HG03558 (cell line): ENCODE results near the gene ATP2A2.

Experiments
- ATAC-seq: cut with Tn5 transposase; IDR thresholded peaks from one replicate; pipeline ENCODE4 v1.9.1; 2021; ENCODE audit warnings: moderate number of reproducible peaks; ENCODE audit not compliant: unreplicated experiment; ENCODE audit errors: extremely low read depth

ATP2A2 gene

DNA sequence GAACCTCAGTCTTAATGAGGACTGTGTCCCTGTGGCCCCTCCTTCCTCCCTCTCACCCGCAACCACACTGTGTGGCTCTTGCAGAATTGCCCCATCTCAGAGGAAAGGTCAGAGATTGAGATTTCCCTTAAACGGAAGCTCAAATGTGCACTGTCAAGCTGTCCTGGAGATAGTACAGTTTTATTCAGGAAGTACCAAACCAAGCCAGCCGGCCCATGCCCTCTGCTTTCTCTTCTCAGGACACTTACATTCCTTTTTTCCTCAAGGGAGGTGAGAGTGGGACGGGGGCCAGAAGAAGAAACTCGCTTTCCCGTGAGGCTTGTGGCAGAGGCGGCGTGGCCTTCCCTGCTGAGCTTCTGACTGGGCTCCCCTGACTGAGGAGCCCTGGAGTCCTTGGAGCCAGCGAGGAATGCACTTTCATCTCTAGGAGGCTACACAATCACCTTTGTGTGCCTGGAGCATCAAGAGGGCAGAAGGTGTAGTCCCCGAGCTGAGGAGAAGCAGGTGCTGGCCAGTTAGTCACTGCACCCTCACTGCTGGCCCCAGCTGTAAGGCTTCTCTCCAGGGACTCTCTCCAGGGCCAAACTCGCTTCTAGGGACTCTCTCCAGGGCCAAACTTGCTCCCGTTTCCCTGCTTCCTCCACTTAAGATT, 24.1 kb upstream of the ATP2A2 start:
- no peak for ATAC-seq

DNA sequence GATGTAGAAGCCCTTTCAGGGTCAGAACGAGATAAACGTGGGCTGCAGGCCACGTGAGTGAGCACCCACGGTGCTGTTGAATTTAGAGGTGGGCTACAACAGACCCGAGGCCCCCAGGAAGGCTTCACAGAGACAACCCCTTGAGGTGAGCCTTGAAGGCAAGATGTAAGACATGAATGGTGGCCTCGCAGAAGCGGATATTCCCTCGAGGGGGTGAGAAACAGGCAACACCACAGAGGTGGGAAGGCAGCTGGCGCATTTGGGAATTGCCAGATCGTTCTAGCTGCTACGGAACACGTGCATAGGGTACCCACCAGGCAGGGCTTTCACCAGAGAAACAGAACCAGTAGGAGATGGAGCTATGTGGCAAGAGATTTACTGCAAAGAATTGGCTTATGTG, 22.6 kb upstream of the ATP2A2 start:
- no peak for ATAC-seq

DNA sequence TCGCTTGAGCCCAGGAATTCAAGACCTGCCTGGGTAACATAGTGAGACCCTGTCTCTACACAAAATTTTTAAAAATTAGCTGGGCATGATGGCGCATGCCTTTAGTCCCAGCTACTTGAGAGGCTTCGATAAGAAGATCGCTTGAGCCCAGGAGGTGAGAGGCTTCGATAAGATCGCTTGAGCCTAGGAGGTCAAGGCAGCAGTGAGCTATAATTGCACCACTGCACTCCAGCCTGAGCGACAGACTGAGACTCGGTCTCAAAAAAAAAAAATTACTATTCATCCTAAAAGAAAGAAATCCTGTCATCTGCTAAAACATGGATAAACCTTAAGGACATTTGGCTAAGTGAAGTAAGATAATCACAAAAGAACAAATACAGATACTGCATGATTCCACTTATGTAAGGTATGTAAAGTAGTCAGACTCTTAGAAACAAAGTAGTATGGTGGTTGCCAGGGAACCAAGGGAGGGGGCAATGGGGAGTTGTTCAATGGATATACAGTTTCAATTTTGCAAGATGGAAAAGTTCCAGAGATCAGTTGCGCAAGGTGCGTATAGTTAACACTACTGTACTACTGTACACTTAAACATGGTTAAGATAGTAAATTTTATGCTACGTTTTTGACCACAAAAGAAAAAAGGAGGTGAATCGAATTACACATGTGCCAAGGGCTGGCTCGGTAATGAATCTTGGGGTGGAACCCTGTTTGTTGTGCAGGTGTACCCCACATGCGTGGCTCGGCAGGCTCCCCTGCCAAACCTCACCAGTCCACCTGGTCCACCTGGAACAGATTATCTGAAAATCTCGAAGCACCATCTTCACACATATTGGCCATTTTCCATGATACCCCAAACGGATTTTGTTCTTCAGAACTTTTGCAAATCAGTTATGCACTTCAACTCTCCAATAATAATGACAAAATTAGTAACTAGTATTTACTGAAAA, 18.3 kb upstream of the ATP2A2 start:
- no peak for ATAC-seq

DNA sequence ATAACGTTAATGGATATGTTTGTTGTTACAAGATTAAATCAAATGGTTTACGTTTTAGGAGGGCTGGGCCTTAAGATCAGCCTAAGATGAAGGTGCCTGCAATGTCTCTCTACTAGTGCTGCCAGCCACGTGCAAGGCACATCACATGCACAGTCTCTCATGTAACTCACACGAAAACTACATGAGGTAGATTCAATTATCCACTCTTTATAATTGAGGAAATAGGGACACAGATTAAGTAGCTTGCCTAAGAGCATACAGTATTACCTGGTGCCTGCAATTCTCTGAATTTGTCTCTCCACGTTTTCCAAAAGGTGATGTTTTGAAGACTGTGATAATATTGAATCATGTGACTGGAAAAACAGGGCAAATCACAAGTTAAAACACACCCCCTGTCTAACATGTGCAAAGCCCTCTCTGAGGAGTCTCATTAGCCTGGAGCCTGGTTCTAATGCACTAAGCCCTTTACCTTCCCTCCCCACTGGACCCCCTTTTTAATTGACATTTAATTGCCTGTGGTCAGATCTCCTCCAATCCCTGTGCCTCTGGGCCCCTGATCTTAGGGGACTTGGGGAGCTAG, 14.6 kb upstream of the ATP2A2 start:
- ATAC-seq, result no peak

DNA sequence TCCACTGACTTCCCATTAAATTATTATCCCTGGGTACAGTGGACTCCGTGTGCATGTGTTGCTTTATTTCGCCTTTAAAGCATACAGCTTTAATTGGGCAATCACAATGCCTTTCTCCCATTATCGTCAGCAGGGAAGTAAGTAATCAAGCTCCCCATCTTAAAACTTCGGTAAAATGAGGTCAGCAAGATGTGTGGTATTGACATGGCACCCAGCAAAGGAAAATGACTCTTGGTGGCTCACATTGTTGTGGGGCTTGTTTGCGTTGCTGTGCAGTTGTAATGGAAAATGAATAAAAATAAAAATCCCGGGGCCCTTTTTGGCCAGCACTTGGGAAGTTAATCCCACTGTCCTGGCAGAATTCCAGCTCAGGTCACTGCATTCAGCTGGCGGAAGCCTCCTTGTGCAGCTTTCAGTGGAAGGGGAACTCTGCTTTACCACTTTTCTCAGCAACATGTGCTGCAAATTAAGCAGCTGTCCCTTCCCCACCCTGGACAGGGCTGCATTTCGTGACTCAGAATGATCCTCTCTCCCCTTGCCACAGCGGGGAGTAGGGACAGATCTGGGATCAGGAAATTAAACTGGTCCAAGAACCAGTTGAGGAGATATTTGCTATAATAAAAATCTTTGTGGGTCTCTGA, 13.9 kb upstream of the ATP2A2 start:
- no peak for ATAC-seq

DNA sequence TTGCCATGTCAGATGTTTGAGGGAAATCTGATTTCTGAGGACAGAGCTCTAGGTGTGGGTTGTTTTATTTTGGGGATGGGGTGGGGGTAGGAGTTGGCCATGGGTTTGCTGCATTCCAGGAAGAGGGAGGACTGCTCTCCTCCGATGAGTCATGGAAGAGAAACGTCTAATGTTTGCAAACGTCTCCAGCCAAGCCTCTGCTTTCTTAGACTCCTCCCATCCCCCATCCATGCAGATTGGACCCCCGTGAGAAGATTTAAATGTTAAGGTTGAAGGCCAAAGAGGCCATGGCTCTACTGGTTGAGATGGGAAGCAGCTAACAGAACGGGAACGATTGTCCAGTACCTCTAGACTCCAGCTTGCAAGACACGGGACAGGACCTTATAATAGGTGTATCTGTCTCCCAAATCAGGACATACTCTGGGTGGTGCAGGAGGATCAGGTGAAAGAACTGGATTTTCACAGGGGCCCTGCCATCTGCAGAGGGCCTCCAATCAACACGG, 11.4 kb upstream of the ATP2A2 start:
- ATAC-seq, result no peak

DNA sequence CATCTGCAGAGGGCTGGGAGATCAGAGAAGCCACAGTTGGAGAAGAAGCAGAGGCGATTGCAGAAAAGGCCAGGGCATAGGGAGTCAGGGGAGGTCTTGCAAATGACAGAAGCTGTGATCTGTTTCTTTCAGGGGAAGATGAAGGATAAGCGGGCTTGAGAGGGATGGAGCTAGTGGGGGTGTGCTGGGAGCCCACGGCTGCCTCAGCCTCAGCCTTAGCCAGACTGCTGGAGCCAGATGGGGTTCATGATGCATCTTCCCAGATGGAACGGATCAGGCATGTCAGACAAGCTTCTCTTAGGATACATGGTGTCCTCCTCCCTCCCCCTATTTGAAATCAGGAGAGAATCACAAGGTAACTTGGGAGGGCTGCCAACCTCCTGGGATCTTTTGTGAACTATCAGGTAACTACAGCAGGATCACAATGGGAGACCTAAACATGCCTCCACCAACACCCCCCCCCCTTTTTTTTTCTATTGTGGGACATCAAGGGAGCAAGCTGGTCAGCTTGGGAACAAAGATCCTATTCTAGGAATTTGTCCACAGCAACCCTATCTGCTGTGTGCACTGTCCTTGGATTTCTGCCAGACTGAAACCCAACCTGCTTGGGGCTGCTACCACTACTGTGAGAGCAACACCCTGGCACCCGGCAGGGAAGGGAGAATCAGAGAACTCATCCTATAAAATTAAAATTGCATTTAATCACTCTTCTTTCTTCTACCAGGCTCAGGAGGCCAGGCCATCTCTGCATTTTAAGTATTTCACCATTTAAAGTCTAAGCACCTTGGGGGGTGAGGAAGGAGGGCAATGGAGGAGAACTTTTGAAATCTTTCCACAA, 10.7 kb upstream of the ATP2A2 start:
- no peak for ATAC-seq

DNA sequence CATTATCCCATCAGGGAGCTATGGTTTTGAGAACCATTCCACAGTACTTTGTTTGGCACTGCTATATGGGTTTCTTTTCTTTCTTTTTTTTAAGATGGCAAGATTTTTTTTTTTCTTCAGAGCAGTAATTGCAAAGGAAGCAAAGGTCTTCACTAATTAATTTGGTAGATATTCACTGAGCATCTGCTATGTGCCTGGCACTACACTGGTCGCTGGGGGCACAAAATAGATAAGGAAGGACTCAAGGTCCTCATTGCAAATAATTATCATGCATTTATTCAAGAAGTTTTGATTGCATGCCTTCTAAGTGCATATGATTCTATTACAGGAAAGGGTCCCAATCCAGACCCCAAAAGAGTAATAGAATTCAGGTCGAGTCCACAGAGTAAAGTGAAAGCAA, 10.0 kb upstream of the ATP2A2 start:
- no peak for ATAC-seq

DNA sequence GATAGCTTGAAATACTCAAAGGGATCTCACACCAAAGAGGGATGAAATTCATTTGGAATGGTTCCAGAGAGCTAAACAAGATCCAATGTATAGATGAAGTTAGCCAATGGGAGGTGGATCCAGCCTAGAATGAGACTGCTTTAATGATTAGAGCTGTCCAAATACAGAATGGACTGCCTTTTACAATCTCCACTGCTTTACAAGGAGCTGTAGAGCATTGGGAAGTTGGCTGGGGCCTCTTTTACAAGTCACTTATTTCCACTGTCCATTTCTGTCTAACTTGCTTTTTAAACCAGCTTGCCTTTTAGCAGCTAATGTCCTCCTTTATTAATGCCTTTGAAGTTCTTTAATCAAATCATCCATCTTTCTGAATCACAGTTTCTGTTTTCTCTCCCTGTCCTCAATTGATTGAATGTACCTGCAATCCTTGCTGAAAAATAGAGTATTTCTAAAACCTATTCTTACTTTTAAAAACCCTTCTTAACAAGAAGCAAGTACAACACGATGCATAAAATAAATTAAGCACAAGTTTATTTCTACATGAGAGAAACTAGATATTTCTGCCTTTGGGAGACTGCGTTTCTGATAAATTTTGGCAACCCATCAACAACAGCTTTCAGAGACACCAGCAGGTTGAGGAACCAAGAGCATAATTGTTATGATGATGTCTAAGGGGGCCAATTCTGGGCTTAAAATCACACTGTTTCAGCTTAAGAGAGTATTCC, 3.4 kb upstream of the ATP2A2 start:
- ATAC-seq, result no peak

DNA sequence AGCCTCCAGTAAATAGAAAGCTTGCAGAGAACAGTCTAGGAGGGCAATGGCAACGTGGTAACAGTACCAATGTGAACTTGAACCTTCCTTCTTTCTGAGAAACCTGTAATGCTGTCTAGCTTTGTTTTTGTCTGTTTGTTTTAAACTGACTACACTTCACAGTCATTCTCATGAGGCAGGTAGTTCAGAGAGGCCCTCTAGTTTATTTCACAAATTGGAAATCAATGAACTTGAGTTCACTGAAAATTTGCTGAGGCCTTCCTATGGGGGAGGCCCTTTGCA, 2.9 kb upstream of the ATP2A2 start:
- ATAC-seq, result no peak

DNA sequence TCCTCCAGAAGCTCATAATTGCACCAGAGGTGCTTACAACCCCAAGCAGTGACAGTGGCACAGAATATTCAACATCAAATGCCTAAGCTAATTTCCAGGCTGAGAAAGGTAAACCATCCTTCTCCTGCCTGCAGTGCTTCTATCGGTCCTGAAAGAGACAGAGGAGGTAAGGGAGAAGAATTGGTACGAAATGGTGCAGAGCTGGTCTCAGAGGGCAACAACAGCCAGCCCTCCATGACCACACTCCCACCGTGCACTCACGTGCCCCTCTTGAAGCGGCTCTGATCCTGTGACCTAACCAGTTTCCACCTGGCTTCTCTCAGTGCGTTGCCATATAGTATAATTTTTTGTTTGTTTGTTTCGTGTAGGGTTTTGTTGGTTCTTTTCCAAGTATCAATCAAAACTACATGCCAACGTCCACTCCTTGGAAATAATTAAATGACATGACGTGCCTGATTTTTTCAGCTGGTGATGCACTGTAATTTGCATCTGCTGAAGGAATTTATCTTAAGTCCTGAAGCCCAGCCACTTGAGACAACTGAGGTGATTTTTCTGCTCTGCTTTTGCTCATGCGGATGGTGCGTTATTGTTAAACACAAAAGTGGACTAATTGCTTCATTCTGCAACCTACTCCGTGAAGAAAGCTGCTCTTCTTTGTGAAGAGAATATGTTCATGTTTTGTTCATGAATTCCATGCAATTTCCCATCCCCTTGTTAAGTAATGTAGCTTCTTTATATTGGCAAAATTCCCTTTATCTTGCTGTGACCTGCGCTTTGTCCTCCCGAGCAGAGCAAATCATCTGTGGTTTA, 1.3 kb upstream of the ATP2A2 start:
- no peak for ATAC-seq

DNA sequence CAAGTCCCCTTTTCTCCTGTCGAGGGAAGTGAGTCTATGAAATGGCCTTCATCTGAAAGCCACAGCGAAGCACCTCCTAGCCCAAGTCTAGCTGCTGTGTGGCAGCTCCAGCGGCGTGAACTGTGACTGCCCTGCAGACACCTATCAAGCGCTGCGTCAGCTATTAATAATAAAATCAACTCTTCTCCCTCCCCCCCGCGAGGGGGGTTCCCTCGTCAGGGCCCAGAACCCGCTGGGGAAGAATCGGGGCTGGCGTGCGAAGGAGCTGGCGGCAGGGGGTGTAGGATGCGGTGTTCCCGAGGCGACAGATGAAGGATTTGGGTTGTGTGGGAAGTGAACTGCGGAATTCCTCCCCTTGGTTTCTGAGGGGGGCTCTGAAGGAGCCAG, 662 bp upstream of the ATP2A2 start:
- no peak for ATAC-seq

DNA sequence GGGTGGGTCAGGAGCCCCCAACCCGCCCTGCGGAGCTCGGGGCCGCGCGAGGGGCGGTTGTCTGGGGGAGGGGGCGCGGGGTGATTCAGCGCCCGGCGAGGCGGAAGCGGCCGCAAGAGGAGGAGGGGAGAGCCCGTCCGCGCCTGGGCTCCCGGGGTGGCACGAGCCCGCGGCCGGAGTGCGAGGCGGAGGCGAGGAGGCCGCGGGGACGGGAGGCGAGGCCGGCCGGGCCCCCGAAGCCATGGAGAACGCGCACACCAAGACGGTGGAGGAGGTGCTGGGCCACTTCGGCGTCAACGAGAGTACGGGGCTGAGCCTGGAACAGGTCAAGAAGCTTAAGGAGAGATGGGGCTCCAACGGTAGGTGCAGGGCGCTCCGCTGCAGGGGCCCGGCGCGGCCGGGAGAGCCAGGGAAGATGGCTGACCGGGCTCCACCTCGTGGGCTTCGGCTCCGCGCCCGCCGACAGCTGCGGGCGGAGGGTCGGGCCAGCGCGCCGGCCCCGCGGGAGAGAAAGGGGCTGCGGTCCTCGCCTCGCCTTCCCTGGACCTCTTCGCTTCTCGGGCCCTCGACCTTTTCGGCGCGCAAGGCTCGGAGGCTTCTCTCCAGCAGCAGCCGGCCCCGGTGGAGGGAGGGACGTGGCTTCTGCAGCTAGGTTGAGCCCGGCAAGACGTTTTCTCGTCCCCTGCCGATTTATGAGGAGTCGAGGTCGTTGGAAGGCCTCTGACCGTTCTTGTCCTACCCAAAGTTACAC, 677 bp downstream of the ATP2A2 start:
- ATAC-seq, result peak; percentile 16

DNA sequence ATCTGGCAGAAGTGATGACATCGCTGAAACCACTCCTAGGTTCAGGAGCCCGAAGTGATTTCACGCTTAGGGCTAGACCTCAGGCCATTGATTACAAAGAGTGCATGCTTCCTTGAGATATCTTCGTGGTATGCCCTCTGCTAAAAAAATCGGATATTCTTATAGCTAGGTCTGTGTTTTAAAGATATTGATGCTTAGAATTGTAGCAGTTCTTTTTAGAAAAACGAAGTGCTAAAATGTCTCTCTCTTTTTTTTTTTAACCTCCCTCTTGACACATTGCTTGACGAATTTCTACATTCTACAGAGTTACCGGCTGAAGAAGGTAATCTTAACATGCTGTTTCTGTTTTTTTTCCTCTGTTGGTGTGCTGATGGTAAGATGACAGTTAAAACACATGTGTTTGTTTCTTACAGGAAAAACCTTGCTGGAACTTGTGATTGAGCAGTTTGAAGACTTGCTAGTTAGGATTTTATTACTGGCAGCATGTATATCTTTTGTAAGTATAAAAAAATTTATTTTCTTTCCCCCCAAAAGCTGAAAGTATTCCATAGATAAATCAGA, 1.3 kb downstream of the ATP2A2 start:
- ATAC-seq, result no peak

DNA sequence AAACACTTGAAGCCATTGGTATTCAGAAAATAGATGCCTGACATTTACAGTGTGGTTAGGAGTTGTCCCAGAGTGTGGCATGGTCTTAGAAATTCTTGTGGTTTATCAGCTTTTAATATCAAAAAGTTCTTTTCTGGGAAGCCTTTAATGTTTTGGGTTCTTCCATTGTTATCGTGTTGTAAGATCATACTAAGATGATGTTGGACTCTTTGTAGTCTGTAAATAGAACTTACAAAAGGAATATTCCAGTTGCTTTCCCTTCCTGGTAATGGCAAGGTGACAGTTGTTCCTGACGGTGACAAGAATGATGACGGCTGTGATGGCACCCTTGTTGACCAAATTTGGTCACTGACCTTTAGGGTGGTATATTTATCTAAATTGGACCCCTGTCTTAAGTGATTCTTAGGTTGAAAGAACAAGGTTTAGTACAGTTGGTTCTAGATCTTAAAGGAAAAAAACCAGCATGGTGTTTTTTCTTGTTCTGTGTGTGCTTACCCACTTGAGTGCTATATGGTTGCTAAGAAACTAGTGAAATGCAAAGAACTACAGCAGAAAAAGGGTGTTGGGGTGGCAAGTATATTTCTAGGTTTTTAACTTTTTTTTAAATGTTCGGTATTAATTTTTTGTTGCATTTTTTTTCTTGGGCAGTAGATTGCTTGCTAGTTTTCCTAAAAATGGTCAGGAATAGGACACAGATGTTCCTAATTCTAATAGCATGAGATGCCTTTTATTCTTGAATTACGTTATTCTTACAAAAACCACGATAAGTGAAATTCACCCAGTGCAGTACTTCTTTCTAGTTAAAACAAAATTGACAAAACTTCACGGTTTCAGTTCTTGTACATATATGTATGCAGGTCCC, 2.1 kb downstream of the ATP2A2 start:
- ATAC-seq, result no peak

DNA sequence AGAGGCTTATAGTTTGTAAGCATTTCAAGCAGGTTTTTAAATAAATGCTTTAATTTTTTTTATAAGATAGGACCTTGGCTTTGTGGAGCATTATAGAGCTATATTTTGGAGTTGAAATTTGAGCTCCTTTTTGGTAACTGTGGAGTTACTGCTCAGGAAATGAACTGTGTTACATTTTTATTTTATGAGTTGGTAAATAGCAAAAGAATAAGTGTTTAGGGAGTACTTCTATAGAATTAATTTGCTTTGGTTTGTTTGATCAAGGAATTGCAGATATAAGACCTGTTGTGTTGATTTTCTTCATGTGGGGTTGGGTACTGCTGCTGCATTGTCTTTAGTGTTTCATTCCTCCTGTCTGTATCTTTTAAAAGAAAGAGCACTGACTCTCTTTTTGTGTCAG, 3.5 kb downstream of the ATP2A2 start:
- no peak for ATAC-seq

DNA sequence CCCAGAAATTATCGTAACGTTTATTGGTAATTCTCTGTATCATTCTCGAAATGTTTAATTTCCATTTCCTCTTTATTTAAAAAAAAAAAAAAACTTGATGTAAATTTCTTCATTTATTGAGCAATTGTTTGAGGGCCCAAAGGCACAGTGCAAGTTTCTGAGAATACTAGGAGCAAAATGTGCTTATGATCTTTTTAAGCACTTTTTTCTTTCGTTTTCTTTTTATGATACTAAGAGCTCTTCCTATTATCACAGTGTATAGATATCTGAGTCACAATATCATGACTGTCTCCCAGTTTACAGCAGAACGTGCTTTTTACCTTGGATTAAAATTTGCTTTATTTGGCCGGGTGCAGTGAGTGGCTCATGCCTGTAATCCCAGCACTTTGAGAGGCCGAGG, 5.6 kb downstream of the ATP2A2 start:
- no peak for ATAC-seq
